ENCODE results near the gene UXT.

- TF ChIP-seq EZH2 (IDR thresholded peaks at IDR 0.05; ENCODE audit: low read length), result no peak
- TF ChIP-seq, protein P1, sequence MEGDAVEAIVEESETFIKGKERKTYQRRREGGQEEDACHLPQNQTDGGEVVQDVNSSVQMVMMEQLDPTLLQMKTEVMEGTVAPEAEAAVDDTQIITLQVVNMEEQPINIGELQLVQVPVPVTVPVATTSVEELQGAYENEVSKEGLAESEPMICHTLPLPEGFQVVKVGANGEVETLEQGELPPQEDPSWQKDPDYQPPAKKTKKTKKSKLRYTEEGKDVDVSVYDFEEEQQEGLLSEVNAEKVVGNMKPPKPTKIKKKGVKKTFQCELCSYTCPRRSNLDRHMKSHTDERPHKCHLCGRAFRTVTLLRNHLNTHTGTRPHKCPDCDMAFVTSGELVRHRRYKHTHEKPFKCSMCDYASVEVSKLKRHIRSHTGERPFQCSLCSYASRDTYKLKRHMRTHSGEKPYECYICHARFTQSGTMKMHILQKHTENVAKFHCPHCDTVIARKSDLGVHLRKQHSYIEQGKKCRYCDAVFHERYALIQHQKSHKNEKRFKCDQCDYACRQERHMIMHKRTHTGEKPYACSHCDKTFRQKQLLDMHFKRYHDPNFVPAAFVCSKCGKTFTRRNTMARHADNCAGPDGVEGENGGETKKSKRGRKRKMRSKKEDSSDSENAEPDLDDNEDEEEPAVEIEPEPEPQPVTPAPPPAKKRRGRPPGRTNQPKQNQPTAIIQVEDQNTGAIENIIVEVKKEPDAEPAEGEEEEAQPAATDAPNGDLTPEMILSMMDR (optimal IDR thresholded peaks at IDR 0.05 in 1 of 3, IDR thresholded peaks at IDR 0.05 in 1 of 3, conservative IDR thresholded peaks at IDR 0.05 in 1 of 3; ENCODE audit: extremely low read depth in 1 of 3, insufficient read depth in 2 of 3, low read length in 3 of 3), result no peak
Observed at GRCh38 chrX:47658301-47658683, 688 bp downstream of the UXT start.
